Natural killer cell (primary cell): ENCODE measurements around the gene ARHGEF2. TPM values are rescaled to one million over a fixed set of nuclear protein-coding genes. Genes with fewer than 3 reads are reported as not detected.

Experiments
- ATAC-seq, 3 donors: fragments of 150-1000 bp in 2 of 3; fragments of 200-7000 bp in 1 of 3; cut with Tn5 transposase; 1 replicate in 1 of 3; 2 replicates in 2 of 3; pipeline ENCODE4 v1.10.0; 2021; ENCODE audit warnings: mild to moderate bottlenecking in 2 of 3, moderate library complexity in 2 of 3
- DNase-seq, 2 donors: peaks; one replicate each; pipeline versions ENCODE4 v3.0.0 to v3.0.0-alpha.2; 2013 to 2021; ENCODE audit warnings: mixed read lengths in 1 of 2
- H3K27ac ChIP-seq: one replicate; pipeline ENCODE4 v1.5.1; 2013; ENCODE audit warnings: mild to moderate bottlenecking, low read length
- H3K27me3 ChIP-seq: one replicate; pipeline ENCODE4 v1.6.1; 2013; ENCODE audit warnings: low read length; ENCODE audit not compliant: control insufficient read depth, insufficient read depth
- H3K36me3 ChIP-seq: one replicate; pipeline ENCODE4 v1.6.1; 2013; ENCODE audit warnings: low read length; ENCODE audit not compliant: control insufficient read depth, insufficient read depth
- H3K4me1 ChIP-seq: one replicate; pipeline ENCODE4 v1.6.1; 2013; ENCODE audit warnings: low read length; ENCODE audit not compliant: control insufficient read depth, insufficient read depth
- H3K4me3 ChIP-seq: one replicate; pipeline ENCODE4 v1.5.1; 2013; ENCODE audit warnings: low read length
- H3K9me3 ChIP-seq: one replicate; pipeline ENCODE4 v1.6.1; 2013; ENCODE audit warnings: low read length; ENCODE audit not compliant: control insufficient read depth, insufficient read depth
- H3K27ac Mint-ChIP-seq, 2 donors: one replicate each; pipeline ENCODE4 v1.8.0; 2022; ENCODE audit warnings: mild to moderate bottlenecking in 2 of 2, mixed read lengths in 2 of 2, moderate library complexity in 1 of 2
- H3K27me3 Mint-ChIP-seq, 2 donors: one replicate each; pipeline ENCODE4 v1.8.0; 2022; ENCODE audit warnings: low read depth in 2 of 2, mixed read lengths in 2 of 2
- H3K36me3 Mint-ChIP-seq: one replicate; pipeline ENCODE4 v1.8.0; 2022; ENCODE audit warnings: mixed read lengths
- H3K4me1 Mint-ChIP-seq, 2 donors: one replicate each; pipeline ENCODE4 v1.8.0; 2022; ENCODE audit warnings: mixed read lengths in 2 of 2
- H3K4me3 Mint-ChIP-seq: one replicate; pipeline ENCODE4 v1.8.0; 2022; ENCODE audit warnings: mild to moderate bottlenecking, moderate library complexity, mixed read lengths
- H3K9me3 Mint-ChIP-seq, 2 donors: one replicate each; pipeline ENCODE4 v1.8.0; 2022; ENCODE audit warnings: mixed read lengths in 2 of 2
- CTCF ChIP-seq: fragments of 200-600 bp; IDR thresholded peaks from one replicate; pipeline ENCODE4 v1.8.0; 2022; ENCODE audit warnings: antibody characterized with exemption
- WGBS: methylation state at CpG from one replicate; pipeline ENCODE4 v1.1.7; 2013; ENCODE audit warnings: missing lambda C conversion rate; ENCODE audit not compliant: insufficient coverage; 5-methylcytosine and 5-hydroxymethylcytosine counted together
- intact Hi-C: fragments of 100-400 bp; cut with micrococcal nuclease; formaldehyde crosslinking; loops from one replicate; pipeline ENCODE4 v1.14.2; 2022
- total RNA-seq, 4 donors: library from RNA; stranded (reverse); fragments of 120-200 nt in 1 of 4; gene quantifications; one replicate each; pipeline versions ENCODE4 v1.2.3 to v1.2.4, GENCODE V29; 2013 to 2022

ARHGEF2 gene
- total RNA-seq, 3 donors from 2014 or later (not counting 1 experiment from before 2014, with no cell fraction given) = 143 to 200 (median 147) TPM

GRCh38 chr1:155975375-155976061, 2.8 kb downstream of the ARHGEF2 start:
- Histone ChIP-seq H3K27me3 (no peaks in the 10 kb centered on the region), H3K36me3 (peaks cover 3% of the 10 kb centered on the region), H3K27ac (peak overlapping the region; percentile 79), H3K9me3 (no peaks in the 10 kb centered on the region), H3K4me1 (peaks cover 83% of the 10 kb centered on the region), H3K4me3 (peak overlapping the region; percentile 96)
- no peak for TF ChIP-seq CTCF
- intact Hi-C loops = loop anchor here (5.0 kb wide), 2 partner anchors 63 to 118 kb away; partner anchors contain the start of genes GON4L, RIT1 and SYT11
- DNase-seq (peak in 1 of 2 donors; percentile 14), ATAC-seq (no peak)
- WGBS = 6% methylated on average over 4 of the region's 4 CpGs
- peak overlapping the region; percentile 92 for H3K4me3 Mint-ChIP-seq
- peaks cover 87 to 90% of the 10 kb centered on the region in 2 donors for H3K4me1 Mint-ChIP-seq
- no peaks in the 10 kb centered on the region for H3K9me3 Mint-ChIP-seq
- no peaks in the 10 kb centered on the region for H3K27me3 Mint-ChIP-seq
- H3K27ac Mint-ChIP-seq = peak overlapping the region; percentile 90 to 94
- no peaks in the 10 kb centered on the region for H3K36me3 Mint-ChIP-seq

- intact Hi-C loops = loop anchor here (5.0 kb wide), 2 partner anchors 62 to 117 kb away; partner anchors contain the start of genes GON4L, RIT1 and SYT11
- Histone ChIP-seq H3K4me1 (peaks cover 83% of the 10 kb centered on the region), H3K9me3 (no peaks in the 10 kb centered on the region), H3K4me3 (peak overlapping the region; percentile 96), H3K27ac (peak overlapping the region; percentile 79), H3K27me3 (no peaks in the 10 kb centered on the region), H3K36me3 (peaks cover 3% of the 10 kb centered on the region)
- WGBS = 32% methylated on average over 13 of the region's 13 CpGs
- H3K27me3 Mint-ChIP-seq = no peaks in the 10 kb centered on the region
- H3K4me3 Mint-ChIP-seq = peak overlapping the region; percentile 92
- no peaks in the 10 kb centered on the region for H3K36me3 Mint-ChIP-seq
- H3K9me3 Mint-ChIP-seq = no peaks in the 10 kb centered on the region
- DNase-seq = peak in 1 of 2 donors; percentile 18
- no peak for TF ChIP-seq CTCF
- no peak for ATAC-seq
- peaks cover 87 to 90% of the 10 kb centered on the region in 2 donors for H3K4me1 Mint-ChIP-seq
- H3K27ac Mint-ChIP-seq = peak overlapping the region; percentile 90 to 94
These were observed 3.9 kb downstream of the ARHGEF2 start for GRCh38 chr1:155974208-155975115.

- Histone ChIP-seq H3K27me3 (no peaks in the 10 kb centered on the region), H3K4me3 (no peak overlapping the region), H3K36me3 (peaks cover 8% of the 10 kb centered on the region), H3K4me1 (peaks cover 83% of the 10 kb centered on the region), H3K27ac (peak overlapping the region; percentile 79), H3K9me3 (no peaks in the 10 kb centered on the region)
- intact Hi-C loops = no loop called here
- H3K4me1 Mint-ChIP-seq = peaks cover 88 to 91% of the 10 kb centered on the region in 2 donors
- peak in 1 of 2 donors; percentile 5 for DNase-seq
- peak overlapping the region; percentile 92 for H3K4me3 Mint-ChIP-seq
- no peaks in the 10 kb centered on the region for H3K27me3 Mint-ChIP-seq
- H3K36me3 Mint-ChIP-seq = no peaks in the 10 kb centered on the region
- no peaks in the 10 kb centered on the region for H3K9me3 Mint-ChIP-seq
- ATAC-seq = no peak
- peak overlapping the region; percentile 90 to 94 for H3K27ac Mint-ChIP-seq
- 89% methylated on average over 2 of the region's 3 CpGs for WGBS
- no peak for TF ChIP-seq CTCF
These were observed 4.6 kb downstream of the ARHGEF2 start for GRCh38 chr1:155973723-155974122.
